SU-DHL-6 (cell line): ENCODE results near the gene POU6F2.

ENCODE experiments used
- H2AFZ ChIP-seq: fragments of 200-600 bp; sonication (generic); 2 replicates; pipeline ENCODE4 v1.6.1; 2014; ENCODE audit warnings: low read depth, mild to moderate bottlenecking, moderate library complexity, mixed read lengths, antibody characterized with exemption, low read length; ENCODE audit not compliant: severe bottlenecking
- H3F3A ChIP-seq: fragments of 200-600 bp; shearing (Covaris generic); 2 replicates; pipeline ENCODE4 v1.6.0; 2016; ENCODE audit warnings: antibody characterized with exemption, mild to moderate bottlenecking; ENCODE audit not compliant: insufficient read depth
- H3K27ac ChIP-seq: fragments of 200-600 bp; sonication (generic); 2 replicates; pipeline ENCODE4 v1.5.1; 2016; ENCODE audit warnings: low read depth, mild to moderate bottlenecking, low read length, moderate library complexity, mixed read lengths
- H3K27me3 ChIP-seq: fragments of 200-600 bp; sonication (generic), shearing (Covaris generic); 2 replicates; pipeline ENCODE4 v1.6.0; 2014; ENCODE audit warnings: mild to moderate bottlenecking, low read length
- H3K36me3 ChIP-seq: fragments of 200-600 bp; sonication (generic); 2 replicates; pipeline ENCODE4 v1.6.1; 2014; ENCODE audit warnings: mild to moderate bottlenecking, low read length, mixed read lengths
- H3K4me2 ChIP-seq: fragments of 300-600, 200-600 bp; shearing (Covaris generic), sonication (generic); 2 replicates; pipeline ENCODE4 v1.6.0; 2014; ENCODE audit warnings: low read length, low read depth, mild to moderate bottlenecking; ENCODE audit not compliant: poor library complexity, severe bottlenecking
- H3K4me3 ChIP-seq: fragments of 200-600 bp; sonication (generic); 2 replicates; pipeline ENCODE4 v1.5.1; 2014; ENCODE audit warnings: antibody characterized with exemption, low read length, mild to moderate bottlenecking, mixed read lengths; ENCODE audit not compliant: insufficient read depth, poor library complexity, severe bottlenecking
- H3K79me2 ChIP-seq: fragments of 200-600 bp; sonication (generic); 2 replicates; pipeline ENCODE4 v1.6.1; 2014; ENCODE audit warnings: mild to moderate bottlenecking, low read length, moderate library complexity; ENCODE audit not compliant: insufficient read depth
- H3K9ac ChIP-seq: fragments of 200-600 bp; sonication (generic); 2 replicates; pipeline ENCODE4 v1.7.0; 2014; ENCODE audit warnings: mild to moderate bottlenecking, low read length
- H3K9me2 ChIP-seq: fragments of 200-600 bp; sonication (generic); replicated peaks from 2 replicates; pipeline ENCODE4 v1.6.1; 2014; ENCODE audit warnings: low read length; ENCODE audit not compliant: insufficient read depth
- H3K9me3 ChIP-seq: fragments of 200-600 bp; sonication (generic); 2 replicates; pipeline ENCODE4 v1.6.1; 2014; ENCODE audit warnings: low read length, mixed read lengths; ENCODE audit not compliant: insufficient read depth
- H4K20me1 ChIP-seq: fragments of 200-600 bp; sonication (generic); 2 replicates; pipeline ENCODE4 v1.6.1; 2014; ENCODE audit warnings: low read depth, mild to moderate bottlenecking, antibody characterized with exemption, low read length, moderate library complexity, mixed read lengths
- CTCF ChIP-seq: fragments of 200-600 bp; sonication (generic); IDR thresholded peaks from one replicate; pipeline ENCODE4 v1.5.1; 2017; ENCODE audit warnings: antibody characterized with exemption, mild to moderate bottlenecking, low read length, moderate library complexity; ENCODE audit not compliant: insufficient read depth, poor library complexity, severe bottlenecking
- EZH2phosphoT487 ChIP-seq: fragments of 200-600 bp; sonication (generic), shearing (Covaris generic); conservative IDR thresholded peaks from 2 replicates; pipeline ENCODE4 v1.6.1; 2018; ENCODE audit warnings: mild to moderate bottlenecking, antibody characterized with exemption, low read length, moderate library complexity, mixed read lengths

POU6F2 gene

GRCh38 chr7:39432807-39433416 lies 455.2 kb downstream of the POU6F2 start:
- Histone ChIP-seq H2AFZ (no peak overlapping the region), H3K79me2 (no peaks in the 10 kb centered on the region), H3K9me2 (no peaks in the 10 kb centered on the region), H3K9me3 (no peaks in the 10 kb centered on the region), H3K36me3 (no peaks in the 10 kb centered on the region), H3K4me2 (no peak overlapping the region), H3K9ac (no peak overlapping the region), H3K27me3 (no peaks in the 10 kb centered on the region), H3F3A (no peaks in the 10 kb centered on the region), H3K4me3 (no peak overlapping the region), H3K27ac (no peak overlapping the region), H4K20me1 (no peaks in the 10 kb centered on the region)
- TF ChIP-seq CTCF, result no peak
- no peak for TF ChIP-seq EZH2phosphoT487

- no peak overlapping the region for H3K4me3 ChIP-seq
These were observed 455.8 kb downstream of the POU6F2 start for GRCh38 chr7:39433550-39433949.

GRCh38 chr7:39434012-39434411 lies 456.3 kb downstream of the POU6F2 start:
- H3K36me3 ChIP-seq, result no peaks in the 10 kb centered on the region
- no peaks in the 10 kb centered on the region for H3K27me3 ChIP-seq
- no peaks in the 10 kb centered on the region for H3K9me2 ChIP-seq
- H3K4me2 ChIP-seq, result no peak overlapping the region
- H3K79me2 ChIP-seq, result no peaks in the 10 kb centered on the region
- no peaks in the 10 kb centered on the region for H3K9me3 ChIP-seq
- no peak overlapping the region for H2AFZ ChIP-seq
- H4K20me1 ChIP-seq, result no peaks in the 10 kb centered on the region
- no peaks in the 10 kb centered on the region for H3F3A ChIP-seq
- H3K4me3 ChIP-seq, result no peak overlapping the region
- TF ChIP-seq CTCF (no peak), EZH2phosphoT487 (no peak)
- no peak overlapping the region for H3K9ac ChIP-seq
- H3K27ac ChIP-seq, result no peak overlapping the region

More at GRCh38 chr7:39433550-39433949, 455.8 kb downstream of the POU6F2 start:
- no peaks in the 10 kb centered on the region for H3F3A ChIP-seq
- H3K27me3 ChIP-seq, result no peaks in the 10 kb centered on the region
- H2AFZ ChIP-seq, result no peak overlapping the region
- H4K20me1 ChIP-seq, result no peaks in the 10 kb centered on the region
- no peaks in the 10 kb centered on the region for H3K9me3 ChIP-seq
- TF ChIP-seq CTCF (no peak), EZH2phosphoT487 (no peak)
- no peak overlapping the region for H3K9ac ChIP-seq
- H3K9me2 ChIP-seq, result no peaks in the 10 kb centered on the region
- H3K36me3 ChIP-seq, result no peaks in the 10 kb centered on the region
- no peaks in the 10 kb centered on the region for H3K79me2 ChIP-seq
- no peak overlapping the region for H3K4me2 ChIP-seq
- H3K27ac ChIP-seq, result no peak overlapping the region
